VCaP (cell line): ENCODE measurements around the gene CFAP53.

Experiments
- H3K27ac ChIP-seq: fragments of 450-650 bp; 2 replicates; pipeline ENCODE4 v1.5.1; 2017
- TF ChIP-seq, protein P1 (sequence below): fragments of 450-650 bp; conservative IDR thresholded peaks from 2 replicates; pipeline ENCODE4 v1.5.1; 2017; ENCODE audit warnings: mild to moderate bottlenecking, moderate library complexity

Gene CFAP53, protein sequence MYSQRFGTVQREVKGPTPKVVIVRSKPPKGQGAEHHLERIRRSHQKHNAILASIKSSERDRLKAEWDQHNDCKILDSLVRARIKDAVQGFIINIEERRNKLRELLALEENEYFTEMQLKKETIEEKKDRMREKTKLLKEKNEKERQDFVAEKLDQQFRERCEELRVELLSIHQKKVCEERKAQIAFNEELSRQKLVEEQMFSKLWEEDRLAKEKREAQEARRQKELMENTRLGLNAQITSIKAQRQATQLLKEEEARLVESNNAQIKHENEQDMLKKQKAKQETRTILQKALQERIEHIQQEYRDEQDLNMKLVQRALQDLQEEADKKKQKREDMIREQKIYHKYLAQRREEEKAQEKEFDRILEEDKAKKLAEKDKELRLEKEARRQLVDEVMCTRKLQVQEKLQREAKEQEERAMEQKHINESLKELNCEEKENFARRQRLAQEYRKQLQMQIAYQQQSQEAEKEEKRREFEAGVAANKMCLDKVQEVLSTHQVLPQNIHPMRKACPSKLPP

DNA sequence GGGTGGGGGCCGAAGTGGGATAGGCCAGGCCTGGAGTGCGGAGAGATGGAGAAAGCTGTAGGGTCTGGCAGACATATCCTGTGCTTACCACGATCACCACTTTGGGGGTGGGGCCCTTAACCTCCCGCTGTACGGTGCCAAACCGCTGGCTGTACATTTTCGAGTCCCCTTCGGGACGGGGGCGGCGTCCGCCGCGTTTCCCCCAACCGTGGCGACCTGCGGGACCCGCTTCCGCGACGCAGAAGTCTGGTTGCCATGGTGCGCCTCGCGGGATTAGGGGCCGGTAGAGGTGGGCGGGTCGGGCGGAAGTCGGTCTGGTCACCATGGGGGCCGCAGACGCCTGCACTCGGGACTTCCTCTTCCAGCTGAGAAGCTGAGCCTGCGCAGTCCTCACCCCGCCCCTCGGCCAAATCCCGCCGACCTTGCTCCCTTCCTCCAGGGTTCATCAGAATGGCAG is at the start of gene CFAP53:
TSS of gene CFAP53 (minus strand) at position 248 of the 457 bp plus-strand sequence. CDS start at position 157, 91 bp downstream.
- H3K27ac ChIP-seq, result no peak within 1 kb of the TSS

DNA sequence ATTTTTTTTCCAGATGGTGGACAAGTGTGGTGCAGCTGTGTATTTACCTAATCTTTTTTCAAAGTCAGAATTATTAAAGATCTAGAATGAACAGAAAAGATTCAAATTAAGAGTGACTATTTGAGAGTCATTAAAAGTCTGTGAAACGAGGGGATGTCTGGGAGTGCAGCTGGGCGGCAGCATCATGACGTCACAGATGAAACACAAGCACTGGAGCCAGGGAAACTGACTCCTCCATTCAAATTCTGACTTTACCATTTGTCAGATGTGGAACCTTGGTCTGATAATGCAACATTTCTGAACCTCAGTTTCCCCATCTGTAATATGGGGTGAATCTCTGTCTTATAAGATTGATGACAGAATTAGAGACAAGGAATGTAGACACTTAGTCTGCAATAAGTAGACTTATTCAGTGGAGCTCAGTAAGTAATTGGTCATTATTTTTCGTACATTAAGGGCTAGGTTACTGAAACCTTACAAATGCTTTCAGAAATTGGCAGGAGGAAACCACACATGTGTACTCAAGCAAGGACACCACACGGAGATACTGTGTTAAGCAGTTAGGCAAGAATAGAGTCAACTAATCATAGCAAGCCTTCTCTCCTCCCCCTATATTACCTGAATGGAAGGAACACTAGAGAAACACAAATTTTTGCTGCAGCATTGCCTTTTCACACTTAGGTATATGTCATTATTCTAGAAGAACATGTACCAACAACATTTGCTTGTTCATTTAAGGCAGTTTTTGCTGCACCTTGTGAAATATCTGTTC is 49.0 kb upstream of the CFAP53 start:
- H3K27ac ChIP-seq, result no peak overlapping the region
- TF ChIP-seq, protein P1, sequence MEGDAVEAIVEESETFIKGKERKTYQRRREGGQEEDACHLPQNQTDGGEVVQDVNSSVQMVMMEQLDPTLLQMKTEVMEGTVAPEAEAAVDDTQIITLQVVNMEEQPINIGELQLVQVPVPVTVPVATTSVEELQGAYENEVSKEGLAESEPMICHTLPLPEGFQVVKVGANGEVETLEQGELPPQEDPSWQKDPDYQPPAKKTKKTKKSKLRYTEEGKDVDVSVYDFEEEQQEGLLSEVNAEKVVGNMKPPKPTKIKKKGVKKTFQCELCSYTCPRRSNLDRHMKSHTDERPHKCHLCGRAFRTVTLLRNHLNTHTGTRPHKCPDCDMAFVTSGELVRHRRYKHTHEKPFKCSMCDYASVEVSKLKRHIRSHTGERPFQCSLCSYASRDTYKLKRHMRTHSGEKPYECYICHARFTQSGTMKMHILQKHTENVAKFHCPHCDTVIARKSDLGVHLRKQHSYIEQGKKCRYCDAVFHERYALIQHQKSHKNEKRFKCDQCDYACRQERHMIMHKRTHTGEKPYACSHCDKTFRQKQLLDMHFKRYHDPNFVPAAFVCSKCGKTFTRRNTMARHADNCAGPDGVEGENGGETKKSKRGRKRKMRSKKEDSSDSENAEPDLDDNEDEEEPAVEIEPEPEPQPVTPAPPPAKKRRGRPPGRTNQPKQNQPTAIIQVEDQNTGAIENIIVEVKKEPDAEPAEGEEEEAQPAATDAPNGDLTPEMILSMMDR, result no peak

More for the DNA sequence above, at the start of gene CFAP53:
- TF ChIP-seq, protein P1, result no peak

DNA sequence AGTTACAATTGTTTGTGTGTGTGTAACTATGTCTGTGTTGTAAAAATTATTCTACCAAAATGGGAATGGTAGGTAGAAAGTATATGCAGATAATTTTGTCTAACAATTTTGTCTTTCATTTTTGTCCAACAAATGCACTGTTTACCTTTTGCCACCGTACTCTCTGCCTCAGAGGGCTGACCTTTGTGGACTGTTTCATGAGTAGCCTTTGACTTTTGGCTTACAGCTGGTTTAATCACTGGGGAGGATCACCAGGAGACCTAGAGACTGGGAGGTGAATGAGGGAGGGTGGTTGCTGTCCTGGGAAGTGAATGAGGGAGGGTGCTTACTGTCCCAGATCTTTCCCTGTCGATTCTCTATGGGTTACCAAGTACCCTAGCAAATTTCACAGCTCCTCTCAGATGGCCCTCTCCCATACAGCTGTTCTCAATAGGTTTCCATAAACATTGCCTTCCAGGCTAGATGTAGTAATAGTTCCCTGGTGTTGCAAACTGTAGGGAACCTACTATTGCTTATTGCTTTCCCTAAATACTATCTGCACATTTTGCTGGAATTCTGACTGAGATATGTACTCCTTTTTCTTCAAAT is 47.7 kb upstream of the CFAP53 start:
- TF ChIP-seq, protein P1, result no peak
- no peak overlapping the region for H3K27ac ChIP-seq

DNA sequence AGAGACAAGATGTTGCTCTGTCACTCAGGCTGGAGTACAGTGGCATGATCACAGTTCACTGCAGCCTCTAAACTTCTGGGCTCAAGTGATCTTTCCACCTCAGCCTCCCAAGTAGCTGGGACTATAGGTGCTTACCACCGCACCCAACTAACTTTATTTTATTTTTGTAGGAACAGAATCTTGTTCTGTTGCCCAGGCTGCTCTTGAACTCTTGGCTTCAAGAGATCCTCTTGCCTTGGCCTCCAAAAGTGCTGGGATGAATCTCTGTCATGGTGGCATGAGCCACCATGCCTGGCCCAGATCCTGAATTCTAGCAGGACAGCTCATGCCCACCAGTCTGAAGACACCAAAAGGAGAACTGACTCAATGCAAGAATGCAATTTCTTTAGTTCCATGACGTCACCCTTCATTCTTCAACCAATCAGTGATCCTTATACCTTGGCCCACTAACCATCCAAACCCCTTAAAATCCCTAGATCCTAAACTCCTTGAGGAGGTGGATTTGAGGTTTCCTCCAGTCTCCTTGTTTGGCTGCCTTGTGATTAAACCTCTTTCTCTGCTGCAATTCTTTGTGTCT is 46.8 kb upstream of the CFAP53 start:
- no peak overlapping the region for H3K27ac ChIP-seq

DNA sequence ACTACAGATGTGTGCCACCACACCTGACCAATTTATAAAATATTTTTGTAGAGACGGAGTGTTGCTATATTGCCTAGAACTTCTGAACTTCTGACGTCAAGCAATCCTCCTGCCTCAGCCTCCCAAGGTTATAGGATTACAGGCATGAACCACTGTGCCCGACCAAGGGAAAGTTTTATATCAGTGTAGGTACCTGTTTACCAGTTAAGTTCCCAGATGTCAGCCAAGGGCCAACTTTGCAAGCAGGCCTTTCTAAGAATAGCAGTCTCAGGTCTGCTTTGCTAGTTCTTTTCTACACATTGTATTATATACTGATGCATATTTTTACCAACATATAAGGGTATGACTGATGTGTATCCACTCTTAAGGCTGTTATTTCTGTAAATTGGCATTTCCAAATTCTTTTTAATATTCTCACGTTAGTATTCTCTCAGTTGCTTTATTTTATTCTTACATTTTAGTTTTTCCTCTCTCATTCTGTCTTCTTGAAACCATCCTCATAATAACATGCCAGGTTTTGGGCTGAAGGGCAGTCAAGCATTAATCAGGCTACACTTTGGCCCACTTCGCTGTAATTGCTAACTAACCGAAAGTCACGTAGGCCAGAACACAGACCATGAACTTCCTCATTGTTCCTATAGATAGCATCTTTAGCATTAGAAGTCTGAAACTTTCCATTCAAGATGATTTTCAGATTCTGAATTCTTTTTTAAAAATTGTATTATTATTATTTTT is 46.2 kb upstream of the CFAP53 start:
- TF ChIP-seq, protein P1, result no peak

More for the DNA sequence above, 46.8 kb upstream of the CFAP53 start:
- TF ChIP-seq, protein P1, result no peak

DNA sequence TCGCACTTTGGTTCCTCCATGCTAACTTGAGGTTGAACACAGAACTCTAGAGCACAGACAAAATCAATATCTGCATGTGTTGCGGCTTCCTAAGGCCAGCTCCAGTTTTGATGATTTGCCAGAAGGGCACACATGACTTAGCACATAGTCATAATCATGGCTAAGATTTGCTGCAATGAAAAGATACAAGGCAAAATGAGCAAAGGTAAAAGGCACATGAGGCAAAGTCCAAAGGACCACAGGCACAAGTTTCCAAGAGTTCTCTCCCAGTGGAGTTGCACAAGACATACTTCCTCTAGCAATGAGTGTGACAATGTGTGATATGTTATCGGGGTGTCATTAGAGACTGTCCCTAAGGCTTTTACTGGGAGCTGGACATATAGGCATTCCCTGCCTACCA is 45.4 kb upstream of the CFAP53 start:
- TF ChIP-seq, protein P1, result no peak

More for the DNA sequence above, 46.2 kb upstream of the CFAP53 start:
- H3K27ac ChIP-seq, result no peak overlapping the region

More for the DNA sequence above, 45.4 kb upstream of the CFAP53 start:
- no peak overlapping the region for H3K27ac ChIP-seq
